Stimulated activated CD8-positive, alpha-beta memory T cell treated with anti-CD3 and anti-CD28 coated beads, Interleukin-12 subunit alpha, Interleukin-12 subunit beta, amount 100 ng/mL, for 4 hours (primary cell): ENCODE results near the gene CDNF.

Experiments used
- DNase-seq: peaks from one replicate; pipeline ENCODE4 v3.0.0-alpha.2; 2020; ENCODE audit warnings: low read depth

The CDNF gene

GRCh38 chr10:14784459-14785055 lies 53.3 kb downstream of the CDNF start:
- DNase-seq = no peak

- no peak for DNase-seq
These were observed 55.0 kb downstream of the CDNF start for GRCh38 chr10:14782691-14783363.

- no peak for DNase-seq
These were observed 56.1 kb downstream of the CDNF start for GRCh38 chr10:14781763-14782162.

GRCh38 chr10:14779001-14779651 lies 58.7 kb downstream of the CDNF start:
- no peak for DNase-seq

- no peak for DNase-seq
These were observed 61.3 kb downstream of the CDNF start for GRCh38 chr10:14776546-14776945.

- no peak for DNase-seq
These were observed 62.2 kb downstream of the CDNF start for GRCh38 chr10:14775656-14776055.

- no peak for DNase-seq
These were observed 63.0 kb downstream of the CDNF start, which contains the start of gene FAM107B for GRCh38 chr10:14774797-14775196. TSS of gene FAM107B (minus strand) at chr10:14774897. CDS start at chr10:14774663, 234 bp downstream.

- DNase-seq = no peak
These were observed 63.6 kb downstream of the CDNF start for GRCh38 chr10:14774214-14774580.

- DNase-seq = no peak
These were observed 64.2 kb downstream of the CDNF start for GRCh38 chr10:14773551-14774213.

- no peak for DNase-seq
These were observed 65.4 kb downstream of the CDNF start for GRCh38 chr10:14772399-14772798.

- no peak for DNase-seq
These were observed 66.9 kb downstream of the CDNF start for GRCh38 chr10:14770927-14771326.
